Ascending aorta (tissue), 2 donors: Measurements from ENCODE around the gene REG3A. TPM values are rescaled to one million over a fixed set of nuclear protein-coding genes. Genes with fewer than 3 reads are reported as not detected.

Experiments used
- DNase-seq, 2 donors: peaks; one replicate each; pipeline ENCODE4 v3.0.0-alpha.2; 2019; ENCODE audit warnings: low spot score in 2 of 2
- H3K27ac ChIP-seq, 2 donors: fragments of 200-600 bp; sonication (generic); one replicate each; pipeline ENCODE4 v1.5.1; 2016 to 2017; ENCODE audit warnings: mild to moderate bottlenecking in 1 of 2
- H3K27me3 ChIP-seq: fragments of 200-600 bp; sonication (generic); one replicate; pipeline ENCODE4 v1.5.1; 2017
- H3K36me3 ChIP-seq, 2 donors: fragments of 200-600 bp; sonication (generic); one replicate each; pipeline ENCODE4 v1.5.1; 2016
- H3K4me1 ChIP-seq, 2 donors: fragments of 200-600 bp; sonication (generic); one replicate each; pipeline ENCODE4 v1.5.1; 2016 to 2017; ENCODE audit warnings: mild to moderate bottlenecking in 1 of 2
- H3K4me3 ChIP-seq, 2 donors: fragments of 200-600 bp; sonication (generic); one replicate each; pipeline ENCODE4 v1.5.1; 2016 to 2017; ENCODE audit warnings: mild to moderate bottlenecking in 1 of 2
- H3K9me3 ChIP-seq, 2 donors: fragments of 200-600 bp; sonication (generic); one replicate each; pipeline ENCODE4 v1.5.1; 2016
- CTCF ChIP-seq, 3 experiments: fragments of 200-600 bp in 2 of 3; fragments of 450-650 bp in 1 of 3; sonication (generic) in 2 of 3; IDR thresholded peaks; one replicate each; pipeline ENCODE4 v1.5.1; 2016 to 2019; ENCODE audit warnings: antibody characterized with exemption in 3 of 3, mild to moderate bottlenecking in 1 of 3, moderate library complexity in 1 of 3
- intact Hi-C: fragments of 100-400 bp; cut with DNase I; formaldehyde crosslinking; loops from one replicate; pipeline ENCODE4 v1.15.1; 2023
- total RNA-seq: library from RNA; depleted of rRNA; stranded (reverse); fragments of >200 nt; gene quantifications from one replicate; pipeline ENCODE4 v1.1.0, GENCODE V29; 2016

The REG3A gene
- total RNA-seq, 1 donor from 2014 or later = not detected

GRCh38 chr2:79129804-79130203 lies 29.7 kb downstream of the REG3A start:
- H3K4me1 ChIP-seq = no peaks in the 10 kb centered on the region
- TF ChIP-seq CTCF (IDR thresholded peaks at IDR 0.05) = no peak

GRCh38 chr2:79129260-79129659 lies 30.3 kb downstream of the REG3A start:
- TF ChIP-seq CTCF (IDR thresholded peaks at IDR 0.05) = no peak
- intact Hi-C loops = no loop called here
- Histone ChIP-seq H3K4me3 (no peak overlapping the region), H3K9me3 (no peaks in the 10 kb centered on the region), H3K4me1 (no peaks in the 10 kb centered on the region), H3K36me3 (no peaks in the 10 kb centered on the region), H3K27ac (no peak overlapping the region), H3K27me3 (no peaks in the 10 kb centered on the region)
- DNase-seq = no peak

More at GRCh38 chr2:79129804-79130203, 29.7 kb downstream of the REG3A start:
- no peak for DNase-seq
- H3K27me3 ChIP-seq = no peaks in the 10 kb centered on the region
- H3K9me3 ChIP-seq = no peaks in the 10 kb centered on the region
- intact Hi-C loops = no loop called here
- no peak overlapping the region for H3K4me3 ChIP-seq
- H3K36me3 ChIP-seq = no peaks in the 10 kb centered on the region
- no peak overlapping the region for H3K27ac ChIP-seq

GRCh38 chr2:79128406-79128805 lies 31.1 kb downstream of the REG3A start:
- Histone ChIP-seq H3K27ac (no peak overlapping the region), H3K27me3 (no peaks in the 10 kb centered on the region), H3K9me3 (no peaks in the 10 kb centered on the region), H3K4me1 (no peaks in the 10 kb centered on the region), H3K36me3 (no peaks in the 10 kb centered on the region), H3K4me3 (no peak overlapping the region)
- intact Hi-C loops = no loop called here
- no peak for DNase-seq
- TF ChIP-seq CTCF (IDR thresholded peaks at IDR 0.05) = no peak

GRCh38 chr2:79125721-79125985 lies 33.9 kb downstream of the REG3A start:
- Histone ChIP-seq H3K27me3 (no peaks in the 10 kb centered on the region), H3K4me3 (no peak overlapping the region), H3K27ac (no peak overlapping the region), H3K4me1 (no peaks in the 10 kb centered on the region), H3K36me3 (no peaks in the 10 kb centered on the region), H3K9me3 (no peaks in the 10 kb centered on the region)
- no peak for TF ChIP-seq CTCF (IDR thresholded peaks at IDR 0.05)
- no peak for DNase-seq
- intact Hi-C loops = no loop called here

GRCh38 chr2:79124907-79125720 lies 34.4 kb downstream of the REG3A start:
- Histone ChIP-seq H3K27me3 (no peaks in the 10 kb centered on the region), H3K36me3 (no peaks in the 10 kb centered on the region), H3K4me1 (no peaks in the 10 kb centered on the region), H3K27ac (no peak overlapping the region), H3K9me3 (no peaks in the 10 kb centered on the region), H3K4me3 (no peak overlapping the region)
- DNase-seq = no peak
- no peak for TF ChIP-seq CTCF (IDR thresholded peaks at IDR 0.05)
- intact Hi-C loops = no loop called here

- intact Hi-C loops = no loop called here
- H3K4me3 ChIP-seq = no peak overlapping the region
- H3K9me3 ChIP-seq = no peaks in the 10 kb centered on the region
- no peaks in the 10 kb centered on the region for H3K27me3 ChIP-seq
- no peak overlapping the region for H3K27ac ChIP-seq
- TF ChIP-seq CTCF (IDR thresholded peaks at IDR 0.05) = no peak
- no peaks in the 10 kb centered on the region for H3K4me1 ChIP-seq
- no peak for DNase-seq
- H3K36me3 ChIP-seq = no peaks in the 10 kb centered on the region
These were observed 36.9 kb downstream of the REG3A start for GRCh38 chr2:79122676-79123075.
